Measurements from ENCODE around the gene RPS15. TPM values are rescaled to one million over a fixed set of nuclear protein-coding genes. Genes with fewer than 3 reads are reported as not detected.

Gene RPS15
- total and polyA plus RNA-seq, 9 of the 15 experiments (the other 6 are each of a cell fraction or from before 2014, with no cell fraction given), result 605 to 2,791 (median 957) TPM

GRCh38 chr19:1394252-1395193 is 43.7 kb upstream of the RPS15 start (continued):
- TF ChIP-seq, protein P1, sequence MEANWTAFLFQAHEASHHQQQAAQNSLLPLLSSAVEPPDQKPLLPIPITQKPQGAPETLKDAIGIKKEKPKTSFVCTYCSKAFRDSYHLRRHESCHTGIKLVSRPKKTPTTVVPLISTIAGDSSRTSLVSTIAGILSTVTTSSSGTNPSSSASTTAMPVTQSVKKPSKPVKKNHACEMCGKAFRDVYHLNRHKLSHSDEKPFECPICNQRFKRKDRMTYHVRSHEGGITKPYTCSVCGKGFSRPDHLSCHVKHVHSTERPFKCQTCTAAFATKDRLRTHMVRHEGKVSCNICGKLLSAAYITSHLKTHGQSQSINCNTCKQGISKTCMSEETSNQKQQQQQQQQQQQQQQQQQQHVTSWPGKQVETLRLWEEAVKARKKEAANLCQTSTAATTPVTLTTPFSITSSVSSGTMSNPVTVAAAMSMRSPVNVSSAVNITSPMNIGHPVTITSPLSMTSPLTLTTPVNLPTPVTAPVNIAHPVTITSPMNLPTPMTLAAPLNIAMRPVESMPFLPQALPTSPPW (CRISPR knock-in tag; IDR thresholded peaks at IDR 0.05), result peak; percentile 24; the same call in 1 of the 2 replicates
- TF ChIP-seq YBX1 (IDR thresholded peaks at IDR 0.05) (no peak), HMGN3 (IDR thresholded peaks at IDR 0.05; ENCODE audit: borderline replicate concordance, extremely low read depth, insufficient read length, low read depth, low read length) (peak; percentile 6), FOXM1 (IDR thresholded peaks at IDR 0.05; ENCODE audit: low read depth) (no peak), FOXM1 (CRISPR knock-in tag; IDR thresholded peaks at IDR 0.05; ENCODE audit: low read depth) (0 out of 2 replicates have a peak, but pooled peaks have one; percentile 43)

DNA sequence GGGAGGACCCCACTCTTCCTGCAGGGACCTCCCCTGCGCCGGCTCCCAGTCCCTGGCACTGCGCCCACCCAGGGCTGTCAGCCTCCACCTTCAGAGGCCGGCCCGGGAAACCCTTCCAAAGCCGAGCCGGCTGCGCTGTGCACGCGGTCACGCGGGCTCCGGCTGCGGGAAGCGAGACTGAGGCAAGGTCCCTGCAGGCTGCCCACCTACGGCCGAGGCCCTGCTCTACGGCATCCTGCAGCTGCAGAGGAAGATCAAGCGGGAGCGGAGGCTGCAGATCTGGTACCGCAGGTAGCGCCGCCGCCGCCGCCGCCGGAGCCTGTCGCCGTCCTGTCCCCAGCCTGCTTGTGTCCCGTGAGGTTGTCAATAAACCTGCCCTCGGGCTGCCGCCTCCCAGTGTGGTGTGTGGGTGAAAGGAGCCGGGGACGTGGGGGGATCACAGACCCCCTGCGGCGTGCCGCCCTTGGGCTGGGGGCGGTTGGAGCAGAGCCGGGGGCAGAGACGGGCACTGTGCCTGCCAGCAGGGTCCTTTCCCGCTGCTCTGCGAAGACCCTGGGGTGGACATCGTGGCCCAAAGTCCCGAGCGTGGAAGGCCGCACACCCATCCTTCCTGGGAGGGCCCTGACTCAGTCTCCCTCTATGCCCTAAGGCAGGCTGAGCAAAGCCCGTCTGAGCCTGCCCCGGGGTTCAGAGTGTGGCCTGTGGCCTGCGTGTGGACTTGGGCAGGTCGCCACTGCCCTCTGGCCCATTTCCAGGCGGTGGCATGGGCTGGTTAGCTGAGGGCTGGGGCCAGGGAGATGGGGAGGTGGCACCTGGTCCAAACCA is 42.8 kb upstream of the RPS15 start:
- no peaks in the 10 kb centered on the region for H3K9me1 ChIP-seq (ENCODE audit: control insufficient read depth, insufficient read depth, low read length)
- H3K27me3 ChIP-seq (ENCODE audit: control insufficient read depth in 2 of 2, insufficient read depth in 2 of 2, low read length in 2 of 2), result no peaks in the 10 kb centered on the region
- peaks cover 3 to 75% of the 10 kb centered on the region in 2 experiments; a peak in 3 of 5 replicates for H3K4me1 ChIP-seq (replicated peaks in 1 of 2; ENCODE audit: control insufficient read depth in 2 of 2, insufficient read depth in 2 of 2, low read length in 2 of 2)
- H3K27ac ChIP-seq (ENCODE audit: extremely low read depth, low read depth, low read length), result no peak overlapping the region
- in situ Hi-C loops (cut with MboI), result no loop called here
- ATAC-seq (no peak), FAIRE-seq (no peak), DNase-seq (ENCODE audit: extremely low read depth in 1 of 4, low spot score in 3 of 4) (no peak)
- BruUV-seq (replicated peaks), result no TSS peak
- no peak overlapping the region for H2AFZ ChIP-seq (ENCODE audit: low read depth, low read length)
- H3K9me3 ChIP-seq (replicated peaks; ENCODE audit: control insufficient read depth, insufficient read depth, low read depth, low read length), result no peaks in the 10 kb centered on the region
- intact Hi-C loops (cut with micrococcal nuclease), result no loop called here
- peaks cover 7% of the 10 kb centered on the region; the same call in 1 of the 2 replicates for H4K20me1 ChIP-seq (replicated peaks; ENCODE audit: control insufficient read depth, insufficient read depth, low read length)
- ChIA-PET CTCF (ENCODE audit: low intra/inter-chr PET ratio) (no interaction called here), POLR2A (interaction anchor here (0.6 to 1.3 kb wide), 2 partner anchors 15 to 127 kb away, joined by 3 to 4 read pairs; no protein-coding TSS in a partner anchor)
- no peak overlapping the region for H3K4me3 ChIP-seq
- peaks cover 4% of the 10 kb centered on the region for H3K79me2 ChIP-seq (ENCODE audit: control insufficient read depth, insufficient read depth, low read length)
- peak overlapping the region in 1 of 2 experiments; percentile 75; a peak in 2 of 4 replicates for H3K9ac ChIP-seq (ENCODE audit: insufficient read depth in 1 of 2, low read depth in 2 of 2, low read length in 2 of 2)
- peaks cover 55% of the 10 kb centered on the region; the same call in 2 of the 3 replicates for H3K36me3 ChIP-seq (ENCODE audit: control insufficient read depth, insufficient read depth, low read length)
- 86% methylated on average over 24 of the region's 52 CpGs for WGBS (ENCODE audit: insufficient coverage, low coverage, missing lambda C conversion rate)
- H3K4me2 ChIP-seq (ENCODE audit: insufficient read depth, low read length), result no peak overlapping the region
- TF ChIP-seq ZBTB33 (CRISPR knock-in tag; IDR thresholded peaks at IDR 0.05) (peak; percentile 99), RBBP5 (IDR thresholded peaks at IDR 0.05; ENCODE audit: borderline replicate concordance, insufficient read depth, low read length, poor library complexity, severe bottlenecking) (no peak), POLR2A (conservative IDR thresholded peaks at IDR 0.05) (peak; percentile 9; the same call in 1 of the 2 replicates), HNRNPL (IDR thresholded peaks at IDR 0.05; ENCODE audit: low read depth, low read length) (peak; percentile 17; the same call in 1 of the 2 replicates), ZSCAN32 (CRISPR knock-in tag; IDR thresholded peaks at IDR 0.05) (no peak), PYGO2 (tag; IDR thresholded peaks at IDR 0.05) (no peak), RBFOX2 (IDR thresholded peaks at IDR 0.05; ENCODE audit: low read depth, low read length) (peak; percentile 57), ZBED1 (IDR thresholded peaks at IDR 0.05) (no peak), PCBP1 (IDR thresholded peaks at IDR 0.05; ENCODE audit: low read depth, low read length, poor library complexity, severe bottlenecking) (peak; percentile 47), POLR2G (IDR thresholded peaks at IDR 0.05; ENCODE audit: low read depth, low read length) (peak; percentile 49)

All from K562 (cell line).